ENCODE data around the gene NT5C3B. TPM values are rescaled to one million over a fixed set of nuclear protein-coding genes. Genes with fewer than 3 reads are reported as not detected.
"Not testable (repeated sequence)": the region's sequence is repeated elsewhere in the genome, so short reads cannot be mapped to it uniquely, and the experiment has no call there.

Gene NT5C3B
- total RNA-seq, 1 experiment from 2014 or later: 48.8 TPM

GRCh38 chr17:41860254-41860931 is 24.4 kb upstream of the NT5C3B start:
- TF ChIP-seq CTCF (conservative IDR thresholded peaks at IDR 0.05) (no peak), EZH2 (IDR thresholded peaks at IDR 0.05; ENCODE audit: low read depth) (no peak)
- intact Hi-C loops (cut with micrococcal nuclease; ENCODE audit: unreplicated experiment): loop anchor here (10.0 kb wide), 1 partner anchor 126 kb away; the partner anchor contains the start of gene HAP1
- ChIA-PET CTCF (interaction anchor here (0.6 kb wide), 1 partner anchor 11 kb away, joined by 6 read pairs; no protein-coding TSS in a partner anchor), POLR2A (ENCODE audit: unreplicated experiment) (no interaction called here)
- Histone ChIP-seq H3K27me3 (ENCODE audit: insufficient read depth, low read depth) (no peaks in the 10 kb centered on the region), H3K4me1 (replicated peaks; ENCODE audit: insufficient read depth) (peaks cover 16% of the 10 kb centered on the region), H3K27ac (no peak overlapping the region), H3K4me2 (no peak overlapping the region), H3K36me3 (ENCODE audit: low read depth) (no peaks in the 10 kb centered on the region), H2AFZ (no peak overlapping the region), H3K4me3 (no peak overlapping the region), H3K9me2 (ENCODE audit: insufficient read depth) (no peaks in the 10 kb centered on the region), H3K79me2 (ENCODE audit: low read depth) (peaks cover 76% of the 10 kb centered on the region), H3K9me3 (ENCODE audit: insufficient read depth, low read depth) (no peaks in the 10 kb centered on the region), H4K20me1 (ENCODE audit: insufficient read depth) (peaks cover 59% of the 10 kb centered on the region), H3F3A (ENCODE audit: insufficient read depth, low read depth) (peaks cover 5% of the 10 kb centered on the region; the same call in 1 of the 2 replicates)
- no TSS peak for BruUV-seq (replicated peaks)
- no peak for DNase-seq

GRCh38 chr17:41851382-41851781 is 15.3 kb upstream of the NT5C3B start:
- H3K36me3 ChIP-seq (ENCODE audit: low read depth): peaks cover 10% of the 10 kb centered on the region; the same call in 1 of the 2 replicates
- H3K4me2 ChIP-seq; H3K27ac ChIP-seq; H3K27me3 ChIP-seq (ENCODE audit: insufficient read depth, low read depth); H2AFZ ChIP-seq; intact Hi-C loops (cut with micrococcal nuclease; ENCODE audit: unreplicated experiment); BruUV-seq (replicated peaks); H3K9me3 ChIP-seq (ENCODE audit: insufficient read depth, low read depth); CTCF ChIA-PET; H3K9me2 ChIP-seq (ENCODE audit: insufficient read depth); H3K4me1 ChIP-seq (replicated peaks; ENCODE audit: insufficient read depth); DNase-seq; H3K4me3 ChIP-seq; POLR2A ChIA-PET (ENCODE audit: unreplicated experiment): not testable (repeated sequence)
- peaks cover 47% of the 10 kb centered on the region for H3K79me2 ChIP-seq (ENCODE audit: low read depth)
- H3F3A ChIP-seq (ENCODE audit: insufficient read depth, low read depth): peaks cover 11% of the 10 kb centered on the region; the same call in 1 of the 2 replicates
- H4K20me1 ChIP-seq (ENCODE audit: insufficient read depth): peaks cover 45% of the 10 kb centered on the region

GRCh38 chr17:41849251-41849990 is 13.4 kb upstream of the NT5C3B start:
- H3K27me3 ChIP-seq (ENCODE audit: insufficient read depth, low read depth): no peaks in the 10 kb centered on the region
- no peak overlapping the region for H2AFZ ChIP-seq
- ChIA-PET POLR2A (ENCODE audit: unreplicated experiment) (interaction anchor here (0.7 kb wide), 1 partner anchor 158 kb away, joined by 3 read pairs; no protein-coding TSS in a partner anchor), CTCF (no interaction called here)
- H3K4me2 ChIP-seq: no peak overlapping the region
- H3K36me3 ChIP-seq (ENCODE audit: low read depth): peaks cover 4% of the 10 kb centered on the region; the same call in 1 of the 2 replicates
- peaks cover 45% of the 10 kb centered on the region for H3K79me2 ChIP-seq (ENCODE audit: low read depth)
- H3K9me2 ChIP-seq (ENCODE audit: insufficient read depth): no peaks in the 10 kb centered on the region
- DNase-seq: no peak
- TF ChIP-seq CTCF (conservative IDR thresholded peaks at IDR 0.05) (no peak), EZH2 (IDR thresholded peaks at IDR 0.05; ENCODE audit: low read depth) (no peak)
- peaks cover 37% of the 10 kb centered on the region for H4K20me1 ChIP-seq (ENCODE audit: insufficient read depth)
- H3K27ac ChIP-seq: no peak overlapping the region
- intact Hi-C loops (cut with micrococcal nuclease; ENCODE audit: unreplicated experiment): no loop called here
- H3K9me3 ChIP-seq (ENCODE audit: insufficient read depth, low read depth): no peaks in the 10 kb centered on the region
- H3K4me1 ChIP-seq (replicated peaks; ENCODE audit: insufficient read depth): no peaks in the 10 kb centered on the region
- peaks cover 11% of the 10 kb centered on the region; the same call in 1 of the 2 replicates for H3F3A ChIP-seq (ENCODE audit: insufficient read depth, low read depth)
- no TSS peak for BruUV-seq (replicated peaks)
- H3K4me3 ChIP-seq: no peak overlapping the region
